CD4-positive, alpha-beta T cell treated with Interleukin-21 for 1 hour (primary cell): ENCODE data around the gene ALDH1L2.
"Not testable (repeated sequence)": the region's sequence is repeated elsewhere in the genome, so short reads cannot be mapped to it uniquely, and the experiment has no call there.

Experiments
- DNase-seq: peaks from one replicate; pipeline ENCODE4 v3.0.0-alpha.2; 2020

The ALDH1L2 gene

GRCh38 chr12:105030820-105031807 is 53.1 kb downstream of the ALDH1L2 start:
- DNase-seq, result no peak

GRCh38 chr12:105026411-105026810 is 57.8 kb downstream of the ALDH1L2 start:
- DNase-seq, result no peak

DNA sequence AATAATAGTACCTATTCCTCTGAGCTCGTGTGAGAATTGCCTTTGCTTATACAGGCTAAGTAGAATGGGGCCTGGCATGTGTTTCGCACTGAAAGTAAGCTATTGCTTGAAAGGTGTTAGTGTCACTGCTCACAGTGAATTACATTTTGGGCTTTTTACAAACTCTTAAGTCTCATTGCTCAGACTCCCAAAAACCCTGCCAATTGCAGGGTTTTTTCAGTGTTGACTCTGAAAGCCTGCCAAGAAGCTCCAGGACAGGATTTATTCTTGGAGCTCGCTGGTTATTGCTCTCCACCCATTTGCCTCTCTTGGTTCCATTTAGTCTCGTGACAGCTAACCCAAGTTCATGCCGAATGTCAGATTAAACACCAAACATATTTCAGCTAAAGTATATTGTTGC is 58.4 kb downstream of the ALDH1L2 start:
- DNase-seq, result no peak

- DNase-seq, result no peak
These were observed 59.3 kb downstream of the ALDH1L2 start for GRCh38 chr12:105024928-105025327.

GRCh38 chr12:105020241-105020962 is 63.9 kb downstream of the ALDH1L2 start:
- no peak for DNase-seq

DNA sequence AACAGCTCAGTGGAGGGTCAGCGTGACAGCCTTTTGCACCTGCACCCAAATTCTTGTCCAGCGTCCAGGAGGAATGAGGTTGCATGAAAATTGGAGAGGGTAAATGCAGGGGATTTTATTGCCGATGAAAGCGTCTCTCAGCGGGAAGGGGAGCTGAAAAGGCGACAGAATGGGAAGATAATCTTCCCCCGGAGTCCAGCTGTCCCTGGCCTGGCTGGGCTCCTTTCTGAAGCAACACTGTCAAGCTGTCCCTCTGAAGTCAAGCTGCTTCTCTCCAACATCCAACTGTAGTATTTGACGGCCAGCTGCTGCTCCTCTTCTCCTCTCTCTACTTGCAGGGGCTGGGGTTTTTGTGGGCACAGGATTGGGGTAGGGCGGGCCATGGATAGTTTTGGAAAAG is 65.5 kb downstream of the ALDH1L2 start:
- no peak for DNase-seq

- DNase-seq, result no peak
These were observed 66.2 kb downstream of the ALDH1L2 start for GRCh38 chr12:105018012-105018411.

- no peak for DNase-seq
These were observed 68.7 kb downstream of the ALDH1L2 start for GRCh38 chr12:105015543-105015942.

- DNase-seq, result no peak
These were observed 69.7 kb downstream of the ALDH1L2 start for GRCh38 chr12:105014603-105015002.

GRCh38 chr12:105013892-105014291 is 70.4 kb downstream of the ALDH1L2 start:
- no peak for DNase-seq

GRCh38 chr12:105001476-105001875 is 82.8 kb downstream of the ALDH1L2 start:
- DNase-seq, result no peak

DNA sequence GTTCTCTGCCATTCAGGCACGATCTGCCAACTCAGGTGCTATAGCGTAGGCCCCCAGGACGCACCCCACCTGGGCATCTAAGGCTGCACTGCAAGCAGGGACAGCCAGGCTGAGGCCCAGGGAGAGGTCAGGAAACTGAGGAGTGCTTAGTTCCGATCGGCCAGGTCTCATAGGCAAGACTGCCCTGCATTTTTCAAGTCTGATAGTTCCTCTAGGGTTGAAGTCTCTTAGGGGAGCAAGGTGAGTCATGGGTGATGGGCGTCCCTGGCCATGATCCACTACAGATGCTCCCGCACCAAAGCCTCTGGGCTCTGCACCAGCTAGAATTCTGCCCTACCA is 84.9 kb downstream of the ALDH1L2 start:
- DNase-seq, result no peak

GRCh38 chr12:104998423-104999346 is 85.6 kb downstream of the ALDH1L2 start:
- no peak for DNase-seq

DNA sequence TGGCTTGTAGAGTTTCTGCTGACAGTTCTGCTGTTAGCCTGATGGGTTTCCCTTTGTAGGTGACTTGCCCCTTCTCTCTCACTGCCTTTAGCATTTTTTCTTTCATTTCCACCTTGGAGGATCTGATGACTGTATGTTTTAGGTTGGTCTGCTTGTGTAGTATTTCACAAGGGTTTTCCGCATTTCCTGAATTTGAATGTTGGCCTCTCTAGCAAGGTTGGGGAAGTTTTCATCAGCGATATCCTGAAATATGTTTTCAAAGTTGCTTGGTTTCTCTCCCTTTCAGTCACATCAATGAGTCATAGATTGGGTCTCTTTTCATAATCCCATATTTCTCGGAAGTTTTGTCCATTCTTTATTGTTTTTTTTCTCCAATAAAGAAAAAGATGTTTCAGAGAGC is 86.7 kb downstream of the ALDH1L2 start:
- DNase-seq, result no peak

DNA sequence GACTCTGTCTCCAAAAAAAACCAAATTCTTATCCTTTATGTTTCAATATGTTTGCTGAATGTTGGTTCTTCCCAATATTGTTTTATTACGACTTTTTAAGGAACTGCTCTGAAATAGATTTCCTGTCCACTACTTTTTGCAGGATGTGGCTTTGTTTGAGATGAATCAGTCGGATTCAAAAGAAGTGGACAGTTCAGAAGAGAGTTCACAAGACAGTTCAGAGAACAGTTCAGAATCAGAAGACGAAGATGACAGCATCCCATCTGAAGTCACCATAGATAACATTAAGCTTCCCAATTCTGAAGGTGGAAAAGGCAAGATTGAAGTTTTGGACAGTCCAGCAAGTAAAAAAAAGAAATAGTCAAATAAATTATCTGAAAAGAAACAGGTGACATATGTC is 89.9 kb downstream of the ALDH1L2 start:
- no peak for DNase-seq

- no peak for DNase-seq
These were observed 92.6 kb downstream of the ALDH1L2 start for GRCh38 chr12:104991565-104992128.

DNA sequence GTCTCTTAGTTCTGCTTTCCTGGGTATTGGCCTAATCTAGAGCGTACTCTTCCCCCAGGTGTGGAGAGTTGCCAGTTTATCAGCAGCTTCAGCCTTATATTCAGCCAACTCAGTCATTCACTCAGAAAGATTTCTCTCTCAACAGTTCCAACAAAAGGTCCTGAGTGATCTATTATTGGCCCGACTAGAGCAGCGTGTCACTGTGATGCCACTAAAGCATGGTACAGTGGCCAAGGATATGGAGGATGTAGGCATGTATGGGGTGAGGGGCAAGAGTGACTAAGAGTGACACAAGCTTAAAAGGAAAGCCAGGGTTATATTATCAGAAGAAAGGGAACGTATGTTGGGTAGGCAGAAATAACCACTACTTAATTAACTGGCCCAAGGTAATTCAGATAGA is 93.3 kb downstream of the ALDH1L2 start:
- DNase-seq, result no peak

- peak; percentile 84 for DNase-seq
These were observed 98.0 kb downstream of the ALDH1L2 start, which contains the start of gene NOPCHAP1 for GRCh38 chr12:104986022-104986941. Gene NOPCHAP1 (plus strand): TSS chr12:104986316. CDS start chr12:104986353, 37 bp downstream.

- DNase-seq, result no peak
These were observed 99.1 kb downstream of the ALDH1L2 start for GRCh38 chr12:104985206-104985605.

DNA sequence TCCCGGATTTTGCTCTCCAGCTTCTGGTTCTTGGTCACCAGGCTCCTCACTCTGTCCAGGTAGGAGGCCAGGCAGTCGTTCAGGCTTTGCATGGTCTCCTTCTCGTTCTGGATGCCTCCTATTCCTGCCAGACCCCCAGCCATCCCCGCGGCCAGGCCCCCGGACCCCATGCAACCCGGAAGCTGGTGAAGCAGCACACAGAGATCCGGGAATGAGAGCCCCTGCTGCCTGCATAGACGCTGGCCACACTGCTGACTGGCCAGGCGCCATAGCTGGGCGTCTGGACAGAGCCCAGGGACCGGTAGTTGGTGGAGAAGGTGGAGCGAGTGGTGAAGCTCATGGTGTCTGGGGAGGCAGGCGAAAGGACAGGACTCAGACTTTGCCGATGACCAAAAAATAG is 106.6 kb downstream of the ALDH1L2 start:
- DNase-seq, result not testable (repeated sequence)

- DNase-seq, result no peak
These were observed 107.6 kb downstream of the ALDH1L2 start for GRCh38 chr12:104976703-104977102.
